WTC11 (cell line): ENCODE data around the gene LRRC4B. TPM values are rescaled to one million over a fixed set of nuclear protein-coding genes. Genes with fewer than 3 reads are reported as not detected.

Experiments
- ATAC-seq: fragments of 200-7000 bp; cut with Tn5 transposase; 2 replicates; pipeline ENCODE4 v1.10.0; 2021; ENCODE audit warnings: mild to moderate bottlenecking, moderate library complexity
- CTCF ChIA-PET: fragments of 300-600 bp; sonication (Branson Sonifier 250); formaldehyde crosslinking; loops from one replicate; lab custom pipeline; 2021; ENCODE audit warnings: antibody characterized with exemption; lab: Charles Lee
- POLR2A ChIA-PET: fragments of 350-600 bp; sonication (Branson Sonifier 250); formaldehyde crosslinking; loops from one replicate; lab custom pipeline; 2021; ENCODE audit warnings: antibody characterized with exemption; lab: Charles Lee
- DNase-seq: peaks from one replicate; pipeline ENCODE4 v3.0.0; 2021; ENCODE audit warnings: low spot score
- H3K27ac Mint-ChIP-seq: 2 replicates; pipeline ENCODE4 v1.8.0; 2021; ENCODE audit warnings: mixed read lengths
- H3K27me3 Mint-ChIP-seq: 2 replicates; pipeline ENCODE4 v1.8.0; 2021; ENCODE audit warnings: low read depth, mild to moderate bottlenecking, moderate library complexity, mixed read lengths
- H3K36me3 Mint-ChIP-seq: 2 replicates; pipeline ENCODE4 v1.8.0; 2021; ENCODE audit warnings: mixed read lengths
- H3K4me1 Mint-ChIP-seq: 2 replicates; pipeline ENCODE4 v1.8.0; 2022; ENCODE audit warnings: mixed read lengths
- H3K4me3 Mint-ChIP-seq: 2 replicates; pipeline ENCODE4 v1.8.0; 2021; ENCODE audit warnings: mild to moderate bottlenecking, moderate library complexity, mixed read lengths
- H3K9me3 Mint-ChIP-seq: 2 replicates; pipeline ENCODE4 v1.8.0; 2021; ENCODE audit warnings: mixed read lengths
- ATF2 ChIP-seq: sonication (generic); formaldehyde crosslinking; IDR thresholded peaks from 2 replicates; pipeline ENCODE4 v1.8.1; 2022; ENCODE audit warnings: low read depth, missing genetic modification reagents, borderline replicate concordance
- ATF6 ChIP-seq: sonication (generic); formaldehyde crosslinking; IDR thresholded peaks from 2 replicates; pipeline ENCODE4 v1.8.1; 2023; ENCODE audit warnings: mild to moderate bottlenecking, missing genetic modification reagents
- CREB1 ChIP-seq: sonication (generic); formaldehyde crosslinking; IDR thresholded peaks from 2 replicates; pipeline ENCODE4 v1.8.0; 2023; ENCODE audit warnings: mild to moderate bottlenecking, missing genetic modification reagents
- CREM ChIP-seq: sonication (generic); formaldehyde crosslinking; IDR thresholded peaks from 2 replicates; pipeline ENCODE4 v1.8.1; 2022; ENCODE audit warnings: mild to moderate bottlenecking, missing genetic modification reagents, moderate library complexity
- E2F4 ChIP-seq: sonication (generic); formaldehyde crosslinking; IDR thresholded peaks from 2 replicates; pipeline ENCODE4 v1.8.1; 2022; ENCODE audit warnings: low read depth, mild to moderate bottlenecking, moderate library complexity, missing genetic modification reagents, borderline replicate concordance
- ESRRA ChIP-seq: sonication (generic); formaldehyde crosslinking; IDR thresholded peaks from 2 replicates; pipeline ENCODE4 v1.8.1; 2022; ENCODE audit warnings: mild to moderate bottlenecking, missing genetic modification reagents, borderline replicate concordance
- ETV6 ChIP-seq: sonication (generic); formaldehyde crosslinking; IDR thresholded peaks from 2 replicates; pipeline ENCODE4 v1.8.1; 2022; ENCODE audit warnings: mild to moderate bottlenecking, missing genetic modification reagents
- FOXJ3 ChIP-seq: sonication (generic); formaldehyde crosslinking; IDR thresholded peaks from 2 replicates; pipeline ENCODE4 v1.9.0; 2021; ENCODE audit warnings: missing genetic modification reagents, mild to moderate bottlenecking, borderline replicate concordance
- FOXK1 ChIP-seq: sonication (generic); formaldehyde crosslinking; IDR thresholded peaks from 2 replicates; pipeline ENCODE4 v1.8.0; 2022; ENCODE audit warnings: mild to moderate bottlenecking, moderate library complexity, missing genetic modification reagents
- GABPB1 ChIP-seq: sonication (generic); formaldehyde crosslinking; IDR thresholded peaks from 2 replicates; pipeline ENCODE4 v1.8.1; 2023; ENCODE audit warnings: mild to moderate bottlenecking, missing genetic modification reagents
- IRF2 ChIP-seq: sonication (generic); formaldehyde crosslinking; IDR thresholded peaks from 2 replicates; pipeline ENCODE4 v1.8.0; 2022; ENCODE audit warnings: low read depth, missing genetic modification reagents, borderline replicate concordance
- MYBL2 ChIP-seq: sonication (generic); formaldehyde crosslinking; IDR thresholded peaks from 2 replicates; pipeline ENCODE4 v1.8.1; 2023; ENCODE audit warnings: mild to moderate bottlenecking, moderate library complexity, missing genetic modification reagents
- NR2C2 ChIP-seq: sonication (generic); formaldehyde crosslinking; IDR thresholded peaks from 2 replicates; pipeline ENCODE4 v1.8.0; 2022; ENCODE audit warnings: mild to moderate bottlenecking, missing genetic modification reagents
- NR3C1 ChIP-seq: sonication (generic); formaldehyde crosslinking; conservative IDR thresholded peaks from 2 replicates; pipeline ENCODE4 v1.8.1; 2023; ENCODE audit warnings: low read depth, mild to moderate bottlenecking, missing genetic modification reagents
- RORB ChIP-seq: fragments of 250-450 bp; sonication (Bioruptor Pico); IDR thresholded peaks from 2 replicates; pipeline ENCODE4 v1.9.0; 2021; ENCODE audit warnings: mild to moderate bottlenecking
- USF2 ChIP-seq: sonication (generic); formaldehyde crosslinking; IDR thresholded peaks from 2 replicates; pipeline ENCODE4 v1.8.1; 2023; ENCODE audit warnings: mild to moderate bottlenecking, missing genetic modification reagents, moderate library complexity
- ZNF219 ChIP-seq: sonication (generic); formaldehyde crosslinking; IDR thresholded peaks from 2 replicates; pipeline ENCODE4 v1.8.0; 2023; ENCODE audit warnings: missing genetic modification reagents, mild to moderate bottlenecking, borderline replicate concordance
- ZNF281 ChIP-seq: sonication (generic); formaldehyde crosslinking; IDR thresholded peaks from 2 replicates; pipeline ENCODE4 v1.8.0; 2023; ENCODE audit warnings: mild to moderate bottlenecking, missing genetic modification reagents
- total RNA-seq: library from RNA; stranded (reverse); gene quantifications from 3 replicates; pipeline ENCODE4 v1.2.3, GENCODE V29; 2021

The LRRC4B gene
- total RNA-seq, 1 experiment from 2014 or later, result 10.0 TPM

- ATAC-seq (no peak), DNase-seq (no peak)
- Mint-ChIP-seq H3K36me3 (no peaks in the 10 kb centered on the region), H3K27ac (no peak overlapping the region), H3K9me3 (no peaks in the 10 kb centered on the region), H3K4me3 (no peak overlapping the region), H3K4me1 (peaks cover 14% of the 10 kb centered on the region), H3K27me3 (peaks cover 46% of the 10 kb centered on the region)
- CTCF ChIA-PET, result interaction anchor here (1.2 to 3.4 kb wide), 8 partner anchors 11 to 365 kb away, joined by 4 to 23 read pairs (median 9); no protein-coding TSS in a partner anchor
- POLR2A ChIA-PET, result no interaction called here
- TF ChIP-seq USF2 (CRISPR knock-in tag), result no peak
- TF ChIP-seq ATF6 (CRISPR knock-in tag), result no peak
- TF ChIP-seq GABPB1 (CRISPR knock-in tag), result no peak
- TF ChIP-seq NR2C2 (CRISPR knock-in tag), result no peak
- TF ChIP-seq ESRRA (CRISPR knock-in tag), result no peak
- TF ChIP-seq ETV6 (CRISPR knock-in tag), result no peak
- TF ChIP-seq FOXK1 (CRISPR knock-in tag), result no peak
- TF ChIP-seq ZNF219 (CRISPR knock-in tag), result no peak
- TF ChIP-seq ZNF281, result no peak
- no peak for TF ChIP-seq FOXJ3 (CRISPR knock-in tag)
- no peak for TF ChIP-seq ATF2 (CRISPR knock-in tag)
- TF ChIP-seq CREM (CRISPR knock-in tag), result no peak
- TF ChIP-seq RORB, result no peak
- no peak for TF ChIP-seq NR3C1 (CRISPR knock-in tag)
- TF ChIP-seq MYBL2 (CRISPR knock-in tag), result no peak
- TF ChIP-seq CREB1 (CRISPR knock-in tag), result no peak
- TF ChIP-seq E2F4 (CRISPR knock-in tag), result no peak
- no peak for TF ChIP-seq IRF2 (CRISPR knock-in tag)
These were observed 55.9 kb downstream of the LRRC4B start for GRCh38 chr19:50512112-50512998.
